Activated CD8-positive, alpha-beta T cell treated with anti-CD3 and anti-CD28 coated beads for 36 hours (primary cell): ENCODE data around the gene FUT7. TPM values are rescaled to one million over a fixed set of nuclear protein-coding genes. Genes with fewer than 3 reads are reported as not detected.

Experiments
- ATAC-seq: fragments of 200-7000 bp; cut with Tn5 transposase; one replicate; pipeline ENCODE4 v1.10.0; 2021; ENCODE audit warnings: mild to moderate bottlenecking, moderate library complexity
- CTCF ChIA-PET: fragments of 350-600 bp; sonication (Branson Sonifier 250); formaldehyde crosslinking; loops from one replicate; lab custom pipeline; 2021; ENCODE audit warnings: antibody characterized with exemption; lab: Charles Lee
- POLR2A ChIA-PET: fragments of 350-600 bp; sonication (Branson Sonifier 250); formaldehyde crosslinking; loops from one replicate; lab custom pipeline; 2021; ENCODE audit warnings: antibody characterized with exemption; lab: Charles Lee
- DNase-seq: peaks from one replicate; pipeline ENCODE4 v3.0.0-alpha.2; 2020
- H3K27ac Mint-ChIP-seq: one replicate; pipeline ENCODE4 v1.8.0; 2021; ENCODE audit warnings: mild to moderate bottlenecking, mixed read lengths
- H3K27me3 Mint-ChIP-seq: one replicate; pipeline ENCODE4 v1.8.0; 2021; ENCODE audit warnings: mixed read lengths
- H3K36me3 Mint-ChIP-seq: one replicate; pipeline ENCODE4 v1.8.0; 2021; ENCODE audit warnings: low read depth, mixed read lengths
- H3K4me1 Mint-ChIP-seq: one replicate; pipeline ENCODE4 v1.8.0; 2021; ENCODE audit warnings: low read depth, mixed read lengths
- H3K4me3 Mint-ChIP-seq: one replicate; pipeline ENCODE4 v1.8.0; 2021; ENCODE audit warnings: mild to moderate bottlenecking, moderate library complexity, mixed read lengths
- H3K9me3 Mint-ChIP-seq: one replicate; pipeline ENCODE4 v1.8.0; 2021; ENCODE audit warnings: mixed read lengths
- CTCF ChIP-seq: fragments of 200-600 bp; IDR thresholded peaks from one replicate; pipeline ENCODE4 v1.8.0; 2022; ENCODE audit warnings: antibody characterized with exemption, mild to moderate bottlenecking
- intact Hi-C: fragments of 100-400 bp; cut with micrococcal nuclease; formaldehyde crosslinking; loops from one replicate; pipeline ENCODE4 v1.10.0; 2022
- total RNA-seq, 2 experiments: library from RNA; stranded (reverse); gene quantifications; one replicate each; pipeline ENCODE4 v1.2.3, GENCODE V29; 2021

The FUT7 gene
- total RNA-seq, 2 experiments from 2014 or later = 0.09 TPM; not detected in 1

- Mint-ChIP-seq H3K36me3 (peaks cover 6% of the 10 kb centered on the region), H3K9me3 (no peaks in the 10 kb centered on the region), H3K27me3 (peaks cover 5% of the 10 kb centered on the region), H3K4me3 (peak overlapping the region; percentile 86), H3K4me1 (peaks cover 41% of the 10 kb centered on the region), H3K27ac (no peak overlapping the region)
- DNase-seq (no peak), ATAC-seq (no peak)
- intact Hi-C loops = no loop called here
- no peak for TF ChIP-seq CTCF
- POLR2A ChIA-PET = interaction anchor here (0.8 to 1.4 kb wide), 4 partner anchors 9 to 111 kb away, joined by 3 to 5 read pairs (median 3); no protein-coding TSS in a partner anchor
- CTCF ChIA-PET = interaction anchor here (1.3 to 5.8 kb wide), 5 partner anchors 35 to 70 kb away, joined by 3 to 48 read pairs (median 8); partner anchors contain the start of gene ABCA2
These were observed 37.6 kb downstream of the FUT7 start for GRCh38 chr9:136994180-136994887.

GRCh38 chr9:136992819-136993369, 39.0 kb downstream of the FUT7 start:
- intact Hi-C loops = no loop called here
- DNase-seq = no peak
- H3K4me3 Mint-ChIP-seq = peak overlapping the region; percentile 86
- CTCF ChIA-PET = interaction anchor here (1.0 to 5.8 kb wide), 8 partner anchors 7 to 91 kb away, joined by 3 to 48 read pairs (median 4); partner anchors contain the start of genes ABCA2 and NPDC1
- no peak for TF ChIP-seq CTCF
- peak; percentile 0 for ATAC-seq
- POLR2A ChIA-PET = interaction anchor here (0.8 to 1.4 kb wide), 15 partner anchors 8 to 215 kb away, joined by 3 to 5 read pairs (median 3); partner anchors contain the start of genes LRRC26 and MAN1B1
- peaks cover 29% of the 10 kb centered on the region for H3K4me1 Mint-ChIP-seq
- H3K36me3 Mint-ChIP-seq = peaks cover 6% of the 10 kb centered on the region
- no peaks in the 10 kb centered on the region for H3K9me3 Mint-ChIP-seq
- peak overlapping the region; percentile 88 for H3K27ac Mint-ChIP-seq
- peaks cover 3% of the 10 kb centered on the region for H3K27me3 Mint-ChIP-seq

GRCh38 chr9:136991993-136992818, 39.7 kb downstream of the FUT7 start, which contains the start of gene PAXX:
Gene PAXX (plus strand): TSS chr9:136992422. CDS start chr9:136992444, 22 bp downstream.
- no peaks in the 10 kb centered on the region for H3K9me3 Mint-ChIP-seq
- H3K27ac Mint-ChIP-seq = peak within 1 kb of the TSS; percentile 88
- H3K36me3 Mint-ChIP-seq = peaks cover 6% of the 10 kb centered on the region
- H3K4me3 Mint-ChIP-seq = peak within 1 kb of the TSS; percentile 86
- DNase-seq = peak; percentile 96
- no peak for TF ChIP-seq CTCF
- H3K4me1 Mint-ChIP-seq = peaks cover 22% of the 10 kb centered on the region
- peak; percentile 92 for ATAC-seq
- H3K27me3 Mint-ChIP-seq = no peaks in the 10 kb centered on the region
- ChIA-PET POLR2A (interaction anchor here (0.6 to 1.4 kb wide), 22 partner anchors 8 to 215 kb away, joined by 3 to 5 read pairs (median 3); partner anchors contain the start of genes LRRC26, MAN1B1 and TRAF2), CTCF (interaction anchor here (1.0 to 5.8 kb wide), 11 partner anchors 8 to 321 kb away, joined by 3 to 48 read pairs (median 4); partner anchors contain the start of genes ABCA2 and NPDC1)
- intact Hi-C loops = no loop called here

GRCh38 chr9:136990242-136990911, 41.5 kb downstream of the FUT7 start:
- ATAC-seq (no peak), DNase-seq (no peak)
- TF ChIP-seq CTCF = no peak
- no peak overlapping the region for H3K27ac Mint-ChIP-seq
- peak overlapping the region; percentile 86 for H3K4me3 Mint-ChIP-seq
- ChIA-PET CTCF (interaction anchor here (0.9 to 5.8 kb wide), 4 partner anchors 8 to 45 kb away, joined by 3 to 48 read pairs (median 13); partner anchors contain the start of genes ABCA2 and LCNL1), POLR2A (interaction anchor here (0.9 to 1.8 kb wide), 4 partner anchors 9 to 128 kb away, joined by 3 to 5 read pairs (median 3); partner anchors contain the start of genes EDF1 and PTGDS)
- peaks cover 6% of the 10 kb centered on the region for H3K36me3 Mint-ChIP-seq
- intact Hi-C loops = no loop called here
- peaks cover 4% of the 10 kb centered on the region for H3K27me3 Mint-ChIP-seq
- H3K9me3 Mint-ChIP-seq = no peaks in the 10 kb centered on the region
- peaks cover 15% of the 10 kb centered on the region for H3K4me1 Mint-ChIP-seq
